Measurements from ENCODE around the gene CHAT.

CHAT gene

DNA sequence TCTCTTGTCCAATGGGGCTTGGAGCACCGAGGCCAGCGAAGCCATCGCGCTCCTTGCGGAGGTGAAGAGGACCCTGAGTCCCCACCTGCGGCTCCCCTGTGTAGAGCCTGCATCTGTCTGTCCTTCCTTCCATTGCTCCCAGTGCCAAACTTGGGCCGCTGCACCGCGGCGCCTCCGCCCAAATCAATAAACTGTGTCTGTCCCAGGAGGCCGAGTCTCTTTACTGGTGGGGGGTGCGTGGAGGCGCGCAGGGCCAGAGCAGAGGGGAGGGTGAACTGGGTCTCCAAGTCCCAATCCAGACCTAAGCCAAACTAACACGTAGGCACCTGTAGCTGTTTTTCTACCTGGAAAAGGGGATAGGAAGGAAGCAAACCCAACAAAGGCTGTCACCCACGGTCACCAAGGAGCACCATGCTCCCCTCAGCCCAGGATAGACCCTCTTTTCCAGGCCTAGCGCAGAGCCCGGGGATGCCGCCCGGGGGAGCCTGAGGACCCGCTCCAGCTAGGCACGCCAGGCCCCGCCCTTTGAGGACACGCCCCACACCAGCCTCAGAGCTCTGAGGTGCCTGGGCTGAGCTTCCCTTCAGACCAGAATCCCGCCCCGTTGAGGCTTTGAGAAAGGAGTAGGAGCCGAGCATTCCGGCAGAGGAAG lies 1.2 kb upstream of the CHAT start:
- DNase-seq = no peak

DNA sequence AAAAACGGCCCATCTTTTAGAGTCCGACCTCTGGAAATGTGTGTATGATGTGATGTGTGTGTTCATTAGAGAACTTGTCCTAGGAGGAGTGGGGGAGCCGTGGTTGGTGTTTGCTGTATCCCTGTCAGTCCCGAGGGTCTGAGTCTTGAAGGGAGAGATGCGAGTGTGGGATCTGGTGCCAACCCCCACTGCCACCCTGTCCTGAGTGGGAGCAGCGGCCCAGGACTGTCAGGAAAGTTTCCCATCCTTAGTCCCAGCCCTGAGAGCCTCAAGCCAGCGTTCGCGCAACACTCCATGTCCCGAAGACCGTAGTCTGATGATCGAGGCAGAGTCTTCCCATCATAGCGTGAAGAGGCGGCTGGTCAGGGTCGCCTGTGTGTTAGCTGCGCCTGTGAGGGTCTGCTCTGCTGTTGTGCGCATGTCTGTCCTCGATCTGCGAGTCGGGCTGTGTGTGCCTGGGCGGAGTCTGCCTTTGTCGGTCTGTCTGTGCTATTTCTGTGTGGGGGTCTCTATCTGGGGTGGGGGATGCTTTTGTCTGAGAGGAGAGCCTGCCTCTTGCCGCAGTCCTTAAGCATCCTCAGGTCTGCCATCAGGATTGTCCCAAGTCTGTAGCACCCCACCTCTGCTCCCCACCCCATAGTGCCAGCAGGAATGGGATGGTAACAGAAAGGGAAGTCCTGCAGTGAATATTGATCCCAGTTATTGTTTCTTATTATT lies 514 bp upstream of the CHAT start:
- DNase-seq = no peak

DNA sequence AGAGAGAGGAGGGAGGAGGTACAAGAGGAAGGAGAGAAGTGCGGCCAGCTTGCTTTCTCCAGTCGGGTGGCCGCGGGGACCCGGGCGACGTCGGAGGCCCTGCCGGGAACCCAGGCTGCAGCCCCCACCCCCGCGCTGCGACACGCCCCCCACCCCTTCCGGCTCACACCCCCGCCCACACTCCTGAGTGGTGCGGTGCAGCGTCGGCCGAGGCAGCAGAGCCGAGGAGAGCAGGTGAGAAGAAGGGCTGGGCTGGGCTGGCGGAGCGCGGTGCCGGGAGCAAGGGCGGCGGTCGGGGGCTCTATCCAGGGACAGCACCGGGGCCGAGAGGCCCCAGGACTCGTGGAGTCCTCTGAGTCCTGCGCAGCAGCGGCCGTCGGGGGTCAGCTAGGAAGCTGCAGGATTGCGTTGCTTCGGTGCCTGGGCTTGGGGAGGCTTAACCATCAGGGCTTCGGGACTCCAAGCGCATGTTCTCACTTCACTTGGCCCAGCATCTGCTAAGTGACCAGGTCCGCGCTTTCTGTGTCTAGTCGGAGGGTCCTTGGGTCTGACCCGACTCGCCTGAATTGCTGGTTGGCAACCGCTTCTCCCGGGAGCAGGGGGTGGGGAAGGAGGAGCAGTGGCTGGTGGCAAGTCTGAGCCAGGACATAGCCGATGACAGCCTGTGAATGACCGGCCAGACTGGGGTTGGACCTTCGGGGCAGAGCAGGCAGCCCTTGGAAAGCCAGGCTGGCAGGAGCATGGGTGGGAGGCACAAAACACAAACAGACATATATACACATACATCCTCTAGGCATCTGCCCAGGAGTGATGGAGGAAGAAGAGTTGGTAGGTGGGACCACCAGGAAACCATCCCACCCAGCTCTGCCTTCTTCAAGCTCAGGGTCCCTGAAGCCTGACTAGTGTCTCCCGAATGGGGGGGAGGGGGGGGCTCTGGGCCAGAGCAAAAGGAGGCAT lies 683 bp downstream of the CHAT start:
- DNase-seq = no peak

DNA sequence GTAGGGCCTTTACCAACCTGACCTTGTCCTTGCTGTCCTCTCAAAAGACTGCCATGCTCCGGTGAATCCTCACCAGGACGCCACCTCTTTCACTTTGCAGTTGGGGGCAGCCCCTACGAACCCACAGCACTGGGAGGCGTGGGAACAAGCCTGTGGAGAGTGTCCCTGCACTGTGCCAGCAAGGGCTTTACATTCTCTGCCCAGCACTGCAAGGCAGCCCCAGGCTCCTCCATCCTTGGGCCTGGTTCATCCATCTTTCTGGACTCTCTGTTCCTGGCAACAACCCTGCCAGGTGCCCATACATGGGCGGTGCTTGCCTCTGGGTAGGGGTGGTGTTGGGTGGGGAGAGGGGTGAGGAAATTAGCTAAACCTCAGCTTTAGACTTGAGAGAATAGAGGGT lies 1.4 kb downstream of the CHAT start:
- no peak for DNase-seq

DNA sequence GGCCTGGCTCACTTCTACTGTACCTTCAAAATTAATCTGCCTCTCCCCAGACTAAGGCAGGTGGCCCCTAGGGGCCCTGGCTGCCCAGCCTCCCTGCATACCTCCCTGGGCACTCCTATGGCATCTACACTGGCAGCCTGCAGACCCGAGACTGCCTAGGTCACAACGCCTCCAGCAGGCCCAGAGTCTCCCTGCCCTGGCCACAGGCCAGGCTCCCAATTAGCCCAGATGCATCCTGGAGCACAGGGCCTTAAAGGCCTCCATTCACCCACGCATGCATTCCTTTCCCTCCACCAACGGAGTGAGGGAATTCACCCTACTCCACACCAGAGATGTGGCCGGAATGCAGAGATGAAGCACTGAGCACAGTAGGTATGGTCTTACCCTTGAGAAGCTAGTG lies 1.9 kb downstream of the CHAT start:
- no peak for DNase-seq

- DNase-seq = no peak
Measured at GRCh38 chr10:49616421-49617101, 2.7 kb downstream of the CHAT start.

GRCh38 chr10:49617121-49618020 lies 3.5 kb downstream of the CHAT start:
- DNase-seq = no peak

GRCh38 chr10:49618821-49619220 lies 5.0 kb downstream of the CHAT start:
- DNase-seq = no peak

DNA sequence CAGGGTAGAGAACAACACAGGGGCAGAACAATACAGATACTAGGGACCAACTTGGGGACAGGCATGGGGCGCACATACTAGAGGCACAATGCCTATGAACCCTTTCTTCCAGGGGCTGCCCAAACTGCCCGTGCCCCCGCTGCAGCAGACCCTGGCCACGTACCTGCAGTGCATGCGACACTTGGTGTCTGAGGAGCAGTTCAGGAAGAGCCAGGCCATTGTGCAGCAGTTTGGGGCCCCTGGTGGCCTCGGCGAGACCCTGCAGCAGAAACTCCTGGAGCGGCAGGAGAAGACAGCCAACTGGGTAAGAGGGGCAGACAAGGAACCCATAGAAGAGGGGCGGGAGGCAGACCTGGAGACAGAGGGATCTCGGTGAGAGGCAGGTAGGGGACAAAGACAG lies 5.8 kb downstream of the CHAT start:
- no peak for DNase-seq

DNA sequence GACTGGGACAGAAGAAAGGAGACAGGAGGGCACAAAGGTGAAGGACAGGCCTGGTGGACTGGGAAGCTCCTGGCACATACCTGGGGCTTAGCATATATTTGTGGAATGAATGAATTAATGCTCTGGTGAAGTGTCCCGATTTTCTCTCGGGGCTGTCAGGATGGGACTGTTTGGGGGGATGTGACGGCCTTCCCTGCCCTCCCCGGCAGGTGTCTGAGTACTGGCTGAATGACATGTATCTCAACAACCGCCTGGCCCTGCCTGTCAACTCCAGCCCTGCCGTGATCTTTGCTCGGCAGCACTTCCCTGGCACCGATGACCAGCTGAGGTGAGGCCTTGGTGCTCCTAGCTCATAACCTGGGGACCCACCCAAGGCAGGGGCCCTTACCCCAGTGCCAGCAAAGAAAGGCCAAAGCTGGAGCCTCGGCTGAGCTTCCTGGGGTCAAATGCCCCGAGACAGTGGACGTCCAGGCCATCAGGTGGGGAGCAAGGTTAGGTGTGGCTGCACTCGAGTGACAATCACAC lies 6.5 kb downstream of the CHAT start:
- no peak for DNase-seq

GRCh38 chr10:49620841-49621378 lies 7.1 kb downstream of the CHAT start:
- no peak for DNase-seq

GRCh38 chr10:49621561-49621960 lies 7.7 kb downstream of the CHAT start:
- no peak for DNase-seq

DNA sequence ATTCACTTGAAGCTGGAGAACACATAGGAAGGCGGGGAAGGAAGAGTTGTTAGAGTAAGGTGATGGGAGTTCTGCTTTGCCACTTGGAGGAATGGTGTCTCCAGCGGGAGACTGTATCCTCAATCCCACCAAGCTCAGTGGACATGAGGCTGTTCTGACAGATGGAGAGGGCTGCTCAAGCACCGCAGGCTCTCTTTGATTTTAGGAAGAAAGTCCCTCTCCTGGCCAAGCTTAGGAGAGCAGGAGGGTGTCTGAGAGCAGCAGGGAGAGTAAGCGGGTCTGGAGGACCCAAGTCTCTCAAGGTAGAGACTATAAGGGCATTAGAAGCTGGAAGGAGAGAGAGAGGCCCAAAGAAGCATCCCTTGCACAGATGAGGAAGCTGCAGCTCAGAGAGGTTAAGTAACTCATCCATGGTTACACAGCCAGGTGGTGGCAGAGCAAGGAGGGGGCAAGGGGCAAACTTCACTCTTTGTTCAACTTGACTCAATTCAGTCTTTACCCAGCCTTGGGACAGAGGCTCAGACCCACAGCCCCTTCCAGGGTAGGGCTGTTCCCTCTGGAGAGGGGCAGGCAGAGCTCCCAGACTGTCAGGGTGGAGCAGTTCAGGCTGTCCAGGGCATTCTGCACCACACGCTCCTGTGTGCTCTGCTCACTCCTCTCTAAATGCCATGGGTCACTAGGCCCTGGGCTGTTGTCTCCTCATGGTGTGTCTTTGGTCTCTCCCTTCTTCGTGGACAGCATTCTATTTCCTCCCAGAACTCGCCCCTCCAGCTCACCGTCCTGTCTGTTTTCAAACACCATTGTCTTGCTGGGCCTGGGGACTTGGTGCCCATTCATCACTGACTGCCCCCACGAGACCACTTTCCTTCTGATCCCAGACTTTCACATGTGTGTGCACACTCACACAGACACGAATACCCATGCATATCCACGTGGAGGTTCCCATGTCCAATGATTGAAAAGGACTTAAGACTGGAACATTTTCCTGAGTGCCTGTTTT lies 8.9 kb downstream of the CHAT start:
- no peak for DNase-seq

DNA sequence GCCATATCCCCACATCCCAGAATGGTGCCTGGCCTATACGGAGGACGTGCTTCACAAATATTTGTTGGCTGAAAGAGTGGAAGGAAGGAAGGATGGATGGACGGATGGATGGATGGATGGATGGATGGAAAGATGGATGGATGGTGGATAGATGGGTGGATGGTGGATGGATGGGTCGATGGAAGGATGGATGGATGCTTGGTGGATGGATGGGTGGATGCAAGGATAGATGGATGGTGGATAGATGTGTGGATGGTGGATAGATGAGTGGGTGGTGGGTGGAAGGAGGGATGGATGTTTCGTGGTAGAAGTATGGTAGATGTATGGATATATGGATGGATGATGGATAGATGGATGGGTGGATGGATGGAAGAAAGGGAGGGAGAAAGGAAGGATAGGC lies 10.8 kb downstream of the CHAT start:
- DNase-seq = no peak

- DNase-seq = no peak
Measured at GRCh38 chr10:49625411-49625810, 11.6 kb downstream of the CHAT start.

DNA sequence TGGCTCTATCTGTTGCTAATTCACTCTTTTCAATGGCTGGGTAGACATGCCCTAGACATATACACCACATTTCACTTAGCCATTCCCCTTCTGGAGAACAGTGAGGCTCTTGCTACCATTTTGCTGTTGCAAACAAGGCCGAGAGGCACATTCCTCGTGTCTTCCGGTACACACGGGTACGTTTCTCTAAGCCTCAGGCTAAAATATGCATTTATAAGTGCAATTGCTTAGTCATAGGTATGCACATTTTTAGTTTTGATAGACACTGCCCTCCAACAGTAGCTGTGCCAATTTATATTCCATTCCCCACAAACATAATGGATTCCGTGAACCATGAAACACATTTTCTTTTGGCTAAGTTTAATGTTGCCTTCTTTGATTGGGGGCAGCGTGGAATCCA lies 13.2 kb downstream of the CHAT start:
- no peak for DNase-seq

DNA sequence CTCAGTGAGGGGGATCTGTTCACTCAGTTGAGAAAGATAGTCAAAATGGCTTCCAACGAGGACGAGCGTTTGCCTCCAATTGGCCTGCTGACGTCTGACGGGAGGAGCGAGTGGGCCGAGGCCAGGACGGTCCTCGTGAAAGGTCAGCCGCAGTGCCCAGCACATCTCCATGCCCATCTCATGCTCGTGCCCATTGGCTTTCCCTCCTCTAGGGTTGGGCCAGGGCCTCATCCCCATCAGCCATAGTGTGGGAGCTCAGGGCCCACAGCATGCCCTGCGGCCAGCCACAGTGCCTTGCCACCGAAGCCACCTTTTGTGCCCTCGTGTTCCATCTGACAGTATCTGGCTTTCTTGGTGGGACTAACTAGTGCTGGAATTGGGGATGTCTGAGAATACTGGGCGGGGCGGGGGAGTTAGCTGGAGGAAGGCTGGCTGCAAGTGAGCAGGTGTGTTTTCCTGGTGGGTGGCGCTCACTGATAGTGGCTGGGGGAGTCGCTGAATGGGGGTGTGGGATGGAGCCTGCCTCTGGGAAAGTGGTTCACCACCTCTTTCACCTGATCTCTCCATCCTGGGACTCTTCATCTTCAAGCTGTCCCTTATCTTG lies 13.9 kb downstream of the CHAT start:
- DNase-seq = no peak

DNA sequence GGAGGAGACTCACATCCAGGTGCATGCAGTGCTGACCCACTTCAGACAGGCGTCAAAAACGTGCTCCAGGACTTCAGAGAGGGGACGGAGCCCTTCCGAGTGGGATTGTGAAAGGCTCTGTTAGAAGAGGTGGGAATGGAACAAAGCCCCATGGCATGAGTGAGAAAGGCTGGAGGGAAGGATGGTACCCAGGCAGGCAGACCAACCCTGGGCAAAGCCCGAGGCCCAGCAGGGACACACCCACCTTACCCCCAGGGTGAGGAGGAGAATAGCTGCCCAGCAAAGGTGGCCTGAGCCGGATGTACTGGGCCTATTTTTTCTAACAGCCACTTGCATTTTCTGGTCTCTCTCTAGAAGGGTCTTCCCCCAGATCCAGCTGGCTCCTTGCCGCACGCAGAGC lies 14.8 kb downstream of the CHAT start:
- DNase-seq = no peak

DNA sequence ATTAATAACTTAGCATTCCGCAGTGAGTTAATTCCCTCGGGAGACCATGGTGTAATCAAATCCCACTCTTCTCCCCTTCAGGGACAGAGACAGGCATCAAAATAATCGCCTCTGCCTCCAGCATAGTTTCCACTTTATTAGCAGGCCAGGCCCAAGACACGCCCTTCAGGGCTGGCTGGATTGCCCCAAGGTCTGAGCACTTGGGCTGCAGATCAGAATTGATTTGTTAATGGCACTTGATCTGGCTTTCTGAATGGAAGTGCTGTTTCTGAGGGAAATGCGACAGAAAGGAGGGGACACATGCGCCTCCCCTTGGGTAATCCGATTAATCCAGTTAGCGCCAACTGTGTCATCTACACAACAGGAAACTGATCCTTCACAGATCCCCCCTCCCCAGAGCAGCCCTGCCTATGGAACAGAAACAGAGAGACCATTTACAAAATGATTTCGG lies 15.6 kb downstream of the CHAT start:
- no peak for DNase-seq

DNA sequence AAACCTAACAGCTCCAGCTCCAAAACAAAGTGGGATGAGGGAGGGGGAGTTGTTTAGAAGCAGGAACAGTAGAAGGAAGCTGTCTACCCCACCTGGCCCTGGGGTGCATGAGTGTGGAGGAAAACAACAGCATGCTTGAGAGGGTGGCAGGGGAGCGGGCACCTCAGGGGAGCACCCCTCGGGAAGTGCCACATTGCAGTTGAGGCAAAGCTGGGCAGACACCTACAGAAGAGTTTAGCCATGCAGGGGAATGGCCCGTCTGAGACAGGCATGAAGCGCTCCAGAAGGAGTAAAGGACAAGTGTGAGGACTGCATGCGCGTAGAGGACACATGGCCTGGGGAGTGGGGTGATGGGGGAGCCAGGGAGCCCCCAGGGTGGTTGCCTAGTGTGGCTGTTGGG lies 18.1 kb downstream of the CHAT start:
- no peak for DNase-seq

Data from suppressor macrophage treated with lipopolysaccharide for 1 hour (primary cell).